Loucy (cell line): ENCODE measurements around the gene ABT1.

Experiments used
- H2AFZ ChIP-seq: fragments of 200-600 bp; sonication (generic); 2 replicates; pipeline ENCODE4 v1.6.0; 2016; ENCODE audit warnings: antibody characterized with exemption, mild to moderate bottlenecking, low read length, moderate library complexity
- H3F3A ChIP-seq: fragments of 200-600 bp; 2 replicates; pipeline ENCODE4 v1.6.0; 2016; ENCODE audit warnings: antibody characterized with exemption, low read depth, mild to moderate bottlenecking
- H3K27me3 ChIP-seq: fragments of 200-600 bp; sonication (generic); 2 replicates; pipeline ENCODE4 v1.6.1; 2014; ENCODE audit warnings: low read length, mild to moderate bottlenecking; ENCODE audit not compliant: insufficient read depth, poor library complexity, severe bottlenecking
- H3K36me3 ChIP-seq: fragments of 200-600 bp; sonication (generic); 2 replicates; pipeline ENCODE4 v1.6.1; 2016; ENCODE audit warnings: low read length; ENCODE audit not compliant: insufficient read depth
- H3K4me1 ChIP-seq: fragments of 200-600 bp; sonication (generic); 2 replicates; pipeline ENCODE4 v1.5.1; 2014; ENCODE audit warnings: low read length, mild to moderate bottlenecking; ENCODE audit not compliant: insufficient read depth, poor library complexity, severe bottlenecking
- H3K4me2 ChIP-seq: fragments of 200-600 bp; sonication (generic); 2 replicates; pipeline ENCODE4 v1.6.0; 2014; ENCODE audit warnings: antibody characterized with exemption, low read length, low read depth, mild to moderate bottlenecking; ENCODE audit not compliant: poor library complexity, severe bottlenecking
- H3K4me3 ChIP-seq: fragments of 200-600 bp; sonication (generic); 2 replicates; pipeline ENCODE4 v1.5.1; 2014; ENCODE audit warnings: low read length, mild to moderate bottlenecking, mixed read lengths; ENCODE audit not compliant: poor library complexity, severe bottlenecking
- H3K79me2 ChIP-seq: fragments of 200-600 bp; sonication (generic); 2 replicates; pipeline ENCODE4 v1.6.1; 2014; ENCODE audit warnings: low read length; ENCODE audit not compliant: insufficient read depth
- H3K9ac ChIP-seq: fragments of 200-600 bp; sonication (generic); 2 replicates; pipeline ENCODE4 v1.6.0; 2014; ENCODE audit warnings: mild to moderate bottlenecking, low read depth, low read length, moderate library complexity; ENCODE audit not compliant: poor library complexity, severe bottlenecking
- H3K9me2 ChIP-seq: fragments of 200-600 bp; sonication (generic); replicated peaks from 2 replicates; pipeline ENCODE4 v1.6.1; 2016; ENCODE audit warnings: low read depth, low read length, mixed read lengths
- H3K9me3 ChIP-seq: fragments of 200-600 bp; sonication (generic); 2 replicates; pipeline ENCODE4 v1.6.1; 2014; ENCODE audit warnings: mild to moderate bottlenecking, antibody characterized with exemption, low read length, low read depth; ENCODE audit not compliant: insufficient read depth
- H4K20me1 ChIP-seq: fragments of 200-600 bp; sonication (generic); 2 replicates; pipeline ENCODE4 v1.6.0; 2014; ENCODE audit warnings: antibody characterized with exemption, low read length, mild to moderate bottlenecking; ENCODE audit not compliant: insufficient read depth, poor library complexity, severe bottlenecking
- CTCF ChIP-seq: fragments of 200-600 bp; sonication (generic); conservative IDR thresholded peaks from 2 replicates; pipeline ENCODE4 v1.5.1; 2014; ENCODE audit warnings: mild to moderate bottlenecking, antibody characterized with exemption, low read length
- EZH2phosphoT487 ChIP-seq: fragments of 200-600 bp; IDR thresholded peaks from 2 replicates; pipeline ENCODE4 v1.6.1; 2018; ENCODE audit warnings: antibody characterized with exemption, mild to moderate bottlenecking, moderate library complexity, borderline replicate concordance

ABT1 gene

GRCh38 chr6:26594131-26594498 lies 2.6 kb upstream of the ABT1 start:
- Histone ChIP-seq H3K79me2 (peaks cover 24% of the 10 kb centered on the region), H3K36me3 (no peaks in the 10 kb centered on the region; the same call in 1 of the 2 replicates), H3K9me3 (no peaks in the 10 kb centered on the region), H3K9ac (no peak overlapping the region), H3K4me1 (peaks cover 14% of the 10 kb centered on the region), H3K9me2 (no peaks in the 10 kb centered on the region), H2AFZ (no peak overlapping the region; the same call in 1 of the 2 replicates), H4K20me1 (peaks cover 11% of the 10 kb centered on the region), H3K4me2 (no peak overlapping the region), H3F3A (no peaks in the 10 kb centered on the region), H3K4me3 (no peak overlapping the region), H3K27me3 (no peaks in the 10 kb centered on the region)
- TF ChIP-seq CTCF (no peak), EZH2phosphoT487 (no peak)

- Histone ChIP-seq H3K36me3 (peaks cover 5% of the 10 kb centered on the region; the same call in 1 of the 2 replicates), H3K79me2 (peaks cover 30% of the 10 kb centered on the region), H3K9me2 (no peaks in the 10 kb centered on the region), H3K4me3 (peak overlapping the region; percentile 97), H4K20me1 (peaks cover 11% of the 10 kb centered on the region), H3K9me3 (no peaks in the 10 kb centered on the region), H3K4me1 (peaks cover 14% of the 10 kb centered on the region), H3K27me3 (no peaks in the 10 kb centered on the region), H3F3A (no peaks in the 10 kb centered on the region), H2AFZ (peak overlapping the region; percentile 31; the same call in 1 of the 2 replicates), H3K4me2 (peak overlapping the region; percentile 87), H3K9ac (peak overlapping the region; percentile 92)
- TF ChIP-seq CTCF (no peak), EZH2phosphoT487 (no peak)
These were observed 1.8 kb upstream of the ABT1 start for GRCh38 chr6:26594730-26595632.

- Histone ChIP-seq H3K27me3 (no peaks in the 10 kb centered on the region), H2AFZ (peak overlapping the region; percentile 53; the same call in 1 of the 2 replicates), H3K79me2 (peaks cover 30% of the 10 kb centered on the region), H3K36me3 (peaks cover 5% of the 10 kb centered on the region; the same call in 1 of the 2 replicates), H3K9me3 (no peaks in the 10 kb centered on the region), H3K9me2 (no peaks in the 10 kb centered on the region), H3F3A (no peaks in the 10 kb centered on the region), H3K4me3 (peak overlapping the region; percentile 97), H3K9ac (peak overlapping the region; percentile 92), H4K20me1 (peaks cover 11% of the 10 kb centered on the region), H3K4me2 (peak overlapping the region; percentile 87), H3K4me1 (peaks cover 14% of the 10 kb centered on the region)
- TF ChIP-seq CTCF (peak; percentile 88), EZH2phosphoT487 (no peak)
These were observed 984 bp upstream of the ABT1 start for GRCh38 chr6:26595669-26596269.
